Upper lobe of right lung (tissue), 1 donor: ENCODE measurements around the gene GRID1. TPM values are rescaled to one million over a fixed set of nuclear protein-coding genes. Genes with fewer than 3 reads are reported as not detected.

Experiments used
- ATAC-seq: fragments of 200-7000 bp; cut with Tn5 transposase; one replicate; pipeline ENCODE4 v1.9.1; 2020; ENCODE audit warnings: mild to moderate bottlenecking, moderate library complexity
- DNase-seq: peaks from one replicate; pipeline ENCODE4 v3.0.0-alpha.2; 2020
- H3K27ac ChIP-seq: fragments of 200-600 bp; one replicate; pipeline ENCODE4 v1.8.0; 2022
- H3K27me3 ChIP-seq: fragments of 200-600 bp; one replicate; pipeline ENCODE4 v1.8.0; 2022; ENCODE audit warnings: mild to moderate bottlenecking
- H3K36me3 ChIP-seq: fragments of 200-600 bp; one replicate; pipeline ENCODE4 v1.8.0; 2022
- H3K4me1 ChIP-seq: fragments of 200-600 bp; one replicate; pipeline ENCODE4 v1.8.0; 2022
- H3K4me3 ChIP-seq: fragments of 200-600 bp; one replicate; pipeline ENCODE4 v1.8.0; 2022; ENCODE audit warnings: mild to moderate bottlenecking
- H3K9me3 ChIP-seq: fragments of 200-600 bp; one replicate; pipeline ENCODE4 v1.8.0; 2022
- CTCF ChIP-seq: fragments of 200-600 bp; IDR thresholded peaks from one replicate; pipeline ENCODE4 v1.8.0; 2022; ENCODE audit warnings: antibody characterized with exemption
- intact Hi-C: fragments of 100-400 bp; cut with DNase I; formaldehyde crosslinking; loops from one replicate; pipeline ENCODE4 v1.11.0; 2022
- total RNA-seq: library from RNA; stranded (reverse); fragmentation: NEBNext Ultra II Directional; extraction: Animal tissue kit (Norgen Biotek cat#: 25700); gene quantifications from one replicate; pipeline ENCODE4 v1.2.1, GENCODE V29; 2021
- donor health status: DM: no; HTN: yes; CAD: no; lungs with severe emphysema.

The GRID1 gene
- total RNA-seq, 1 donor from 2014 or later = 3.0 TPM

DNA sequence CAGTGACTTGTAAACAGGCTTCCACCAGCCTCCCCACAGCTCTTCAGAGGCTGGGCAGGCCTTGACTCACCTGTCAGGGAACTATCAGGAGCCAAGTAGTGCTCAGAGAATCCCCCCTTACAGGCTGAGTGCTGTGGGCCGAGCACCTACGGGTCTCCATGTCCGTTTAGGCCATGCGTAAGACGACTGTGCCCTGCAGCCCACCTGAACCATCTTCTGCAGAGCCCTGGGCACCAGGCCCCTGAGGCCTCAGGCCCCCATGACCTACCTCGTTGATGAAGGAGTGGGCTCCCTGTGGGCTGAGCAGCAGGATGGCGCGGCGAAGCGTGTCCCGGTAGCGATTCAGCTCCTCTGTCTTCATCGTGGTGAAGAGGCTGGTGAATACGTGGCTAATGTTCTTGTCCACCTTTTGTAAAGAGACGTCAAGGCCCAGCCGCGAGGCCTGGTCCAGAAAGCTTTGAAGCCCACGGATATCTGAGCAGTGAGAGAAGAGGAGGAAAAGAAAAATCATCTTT, 228.0 kb downstream of the GRID1 start:
- no peaks in the 10 kb centered on the region for H3K4me1 ChIP-seq
- H3K4me3 ChIP-seq = no peak overlapping the region
- ATAC-seq = no peak
- no peaks in the 10 kb centered on the region for H3K9me3 ChIP-seq
- H3K36me3 ChIP-seq = no peaks in the 10 kb centered on the region
- TF ChIP-seq CTCF = no peak
- DNase-seq = no peak
- intact Hi-C loops = no loop called here
- H3K27me3 ChIP-seq = no peaks in the 10 kb centered on the region
- H3K27ac ChIP-seq = no peak overlapping the region

DNA sequence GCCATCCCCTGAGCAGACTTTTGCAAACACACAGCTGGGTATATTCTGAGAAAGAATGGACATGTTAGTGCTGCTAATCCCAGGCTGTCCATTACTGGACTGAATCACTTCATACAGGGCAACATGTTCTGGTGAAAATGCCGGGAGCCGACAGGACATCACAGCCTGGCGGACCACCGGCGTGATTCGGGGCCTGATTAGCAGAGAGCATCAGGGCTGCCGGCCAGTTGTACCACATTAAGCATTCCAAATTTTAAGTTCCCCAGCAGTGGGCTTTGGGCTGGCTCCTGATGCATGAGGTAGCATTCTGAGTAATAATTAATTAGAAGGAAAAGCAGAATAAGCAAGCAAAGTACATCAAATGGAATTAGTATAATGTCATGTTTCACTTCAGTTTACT, 229.0 kb downstream of the GRID1 start:
- ATAC-seq (no peak), DNase-seq (no peak)
- H3K27ac ChIP-seq = no peak overlapping the region
- intact Hi-C loops = no loop called here
- H3K4me1 ChIP-seq = no peaks in the 10 kb centered on the region
- H3K9me3 ChIP-seq = no peaks in the 10 kb centered on the region
- no peaks in the 10 kb centered on the region for H3K27me3 ChIP-seq
- no peak overlapping the region for H3K4me3 ChIP-seq
- no peak for TF ChIP-seq CTCF
- no peaks in the 10 kb centered on the region for H3K36me3 ChIP-seq

- DNase-seq (no peak), ATAC-seq (no peak)
- Histone ChIP-seq H3K27me3 (no peaks in the 10 kb centered on the region), H3K9me3 (no peaks in the 10 kb centered on the region), H3K27ac (no peak overlapping the region), H3K4me1 (no peaks in the 10 kb centered on the region), H3K4me3 (no peak overlapping the region), H3K36me3 (no peaks in the 10 kb centered on the region)
- intact Hi-C loops = no loop called here
- no peak for TF ChIP-seq CTCF
Measured at GRCh38 chr10:86136934-86137333, 229.7 kb downstream of the GRID1 start.

GRCh38 chr10:86135191-86135590, 231.4 kb downstream of the GRID1 start:
- no peak overlapping the region for H3K4me3 ChIP-seq
- intact Hi-C loops = no loop called here
- no peaks in the 10 kb centered on the region for H3K4me1 ChIP-seq
- TF ChIP-seq CTCF = no peak
- no peaks in the 10 kb centered on the region for H3K27me3 ChIP-seq
- no peaks in the 10 kb centered on the region for H3K36me3 ChIP-seq
- ATAC-seq = no peak
- no peak for DNase-seq
- no peak overlapping the region for H3K27ac ChIP-seq
- H3K9me3 ChIP-seq = no peaks in the 10 kb centered on the region

- Histone ChIP-seq H3K36me3 (no peaks in the 10 kb centered on the region), H3K27ac (no peak overlapping the region), H3K4me3 (no peak overlapping the region), H3K27me3 (no peaks in the 10 kb centered on the region), H3K4me1 (no peaks in the 10 kb centered on the region), H3K9me3 (no peaks in the 10 kb centered on the region)
- ATAC-seq (no peak), DNase-seq (no peak)
- no peak for TF ChIP-seq CTCF
- intact Hi-C loops = no loop called here
Measured at GRCh38 chr10:86130737-86131475, 235.7 kb downstream of the GRID1 start.
